Measurements from ENCODE around the gene PAIP2B.
"Not testable (repeated sequence)": the region's sequence is repeated elsewhere in the genome, so short reads cannot be mapped to it uniquely, and the experiment has no call there.

PAIP2B gene

DNA sequence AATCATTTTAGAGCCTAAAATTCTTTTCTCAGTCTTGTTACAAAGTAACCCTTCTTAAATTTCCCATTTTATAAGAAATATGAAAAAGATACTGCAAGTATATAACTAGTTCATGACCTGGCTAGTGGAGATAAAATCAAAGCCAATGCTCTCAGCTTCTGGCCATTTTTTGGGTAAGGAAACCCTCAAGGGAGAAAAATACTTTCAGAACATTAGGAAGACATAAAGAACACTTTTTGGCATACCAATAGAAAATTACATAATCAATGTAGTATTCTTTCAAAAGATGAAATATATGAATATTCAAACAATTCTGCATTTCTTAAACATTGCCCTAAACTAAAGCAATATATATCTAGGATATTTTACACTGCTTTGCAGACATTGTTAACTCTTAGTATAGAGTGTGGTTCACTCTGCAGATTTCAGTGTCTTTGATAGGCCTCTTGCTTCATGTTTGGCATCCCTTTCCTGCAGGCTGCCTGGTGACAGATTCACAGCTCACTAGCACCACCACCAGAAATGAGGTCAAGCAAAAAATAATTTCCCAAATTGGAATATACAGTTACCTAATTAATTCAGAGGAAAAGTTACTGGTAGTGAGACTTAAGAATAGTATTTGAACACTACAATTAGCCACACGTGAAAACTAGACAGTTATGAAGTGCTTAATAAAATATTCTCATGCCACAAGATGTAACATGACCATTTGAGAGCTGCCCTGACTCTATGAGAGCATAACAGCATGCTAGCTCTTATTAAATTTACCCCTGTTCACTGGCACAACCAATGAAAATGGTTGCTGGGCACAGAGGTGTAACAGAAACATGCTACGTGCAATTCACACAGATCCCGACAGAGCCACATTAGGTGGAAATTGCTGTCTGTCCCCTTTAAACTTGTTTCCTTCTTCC, 36.0 kb downstream of the PAIP2B start:
- DNase-seq (ENCODE audit: extremely low spot score): no peak
- CTCF ChIA-PET: interaction anchor here (1.7 kb wide), 1 partner anchor 190 kb away, joined by 4 read pairs; no protein-coding TSS in a partner anchor
- TF ChIP-seq, protein P1, sequence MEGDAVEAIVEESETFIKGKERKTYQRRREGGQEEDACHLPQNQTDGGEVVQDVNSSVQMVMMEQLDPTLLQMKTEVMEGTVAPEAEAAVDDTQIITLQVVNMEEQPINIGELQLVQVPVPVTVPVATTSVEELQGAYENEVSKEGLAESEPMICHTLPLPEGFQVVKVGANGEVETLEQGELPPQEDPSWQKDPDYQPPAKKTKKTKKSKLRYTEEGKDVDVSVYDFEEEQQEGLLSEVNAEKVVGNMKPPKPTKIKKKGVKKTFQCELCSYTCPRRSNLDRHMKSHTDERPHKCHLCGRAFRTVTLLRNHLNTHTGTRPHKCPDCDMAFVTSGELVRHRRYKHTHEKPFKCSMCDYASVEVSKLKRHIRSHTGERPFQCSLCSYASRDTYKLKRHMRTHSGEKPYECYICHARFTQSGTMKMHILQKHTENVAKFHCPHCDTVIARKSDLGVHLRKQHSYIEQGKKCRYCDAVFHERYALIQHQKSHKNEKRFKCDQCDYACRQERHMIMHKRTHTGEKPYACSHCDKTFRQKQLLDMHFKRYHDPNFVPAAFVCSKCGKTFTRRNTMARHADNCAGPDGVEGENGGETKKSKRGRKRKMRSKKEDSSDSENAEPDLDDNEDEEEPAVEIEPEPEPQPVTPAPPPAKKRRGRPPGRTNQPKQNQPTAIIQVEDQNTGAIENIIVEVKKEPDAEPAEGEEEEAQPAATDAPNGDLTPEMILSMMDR (IDR thresholded peaks at IDR 0.05; ENCODE audit: control extremely low read depth, extremely low read depth, low read depth, missing control alignments): no peak
- POLR2A ChIA-PET: interaction anchor here (0.5 kb wide), 1 partner anchor 320 kb away, joined by 3 read pairs; no protein-coding TSS in a partner anchor

DNA sequence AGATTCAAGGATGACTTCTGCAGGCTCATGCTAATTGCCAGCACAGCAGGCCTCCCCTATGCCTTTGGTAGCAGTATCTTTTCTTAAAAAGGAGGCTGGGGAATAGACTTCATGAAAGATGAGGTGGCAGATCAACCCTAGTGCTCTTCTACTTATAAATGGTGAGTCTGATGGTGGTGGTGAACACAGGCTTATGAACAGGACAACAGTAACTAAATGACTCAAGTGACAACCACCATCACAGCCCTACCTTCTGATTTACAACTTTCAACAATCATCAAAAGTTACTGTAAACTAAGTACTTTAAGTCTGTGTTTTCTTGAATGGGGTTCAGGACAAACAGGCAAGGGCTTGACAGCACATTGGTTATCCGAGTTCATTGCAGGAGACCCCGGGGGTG, 39.3 kb downstream of the PAIP2B start:
- ChIA-PET POLR2A (no interaction called here), CTCF (interaction anchor here (1.1 kb wide), 1 partner anchor 112 kb away, joined by 3 read pairs; no protein-coding TSS in a partner anchor)
- TF ChIP-seq, protein P1 (IDR thresholded peaks at IDR 0.05; ENCODE audit: control extremely low read depth, extremely low read depth, low read depth, missing control alignments): no peak
- DNase-seq (ENCODE audit: extremely low spot score): no peak

DNA sequence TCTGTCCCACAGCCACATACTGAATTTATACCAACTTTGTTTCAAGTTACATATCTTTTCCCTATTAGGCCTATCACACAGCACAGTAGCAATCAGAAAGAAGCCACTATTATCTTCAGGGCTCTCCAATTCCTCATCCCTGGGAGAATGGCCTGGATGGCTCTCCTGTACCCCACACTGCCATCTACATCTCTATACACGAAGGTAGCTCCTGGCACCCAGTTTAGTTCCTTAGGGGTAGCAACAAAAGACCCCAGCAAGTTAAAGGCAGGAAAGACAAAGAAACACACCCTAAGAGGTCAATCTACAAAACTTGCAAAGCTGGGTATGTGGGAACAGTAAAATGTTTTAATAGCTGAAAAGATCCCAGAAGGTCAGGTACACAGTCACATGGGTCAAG, 39.9 kb downstream of the PAIP2B start:
- ChIA-PET CTCF (interaction anchor here (0.9 to 1.6 kb wide), 5 partner anchors 8 to 113 kb away, joined by 3 to 4 read pairs (median 3); no protein-coding TSS in a partner anchor), POLR2A (no interaction called here)
- DNase-seq (ENCODE audit: extremely low spot score): no peak
- TF ChIP-seq, protein P1 (IDR thresholded peaks at IDR 0.05; ENCODE audit: control extremely low read depth, extremely low read depth, low read depth, missing control alignments): no peak

DNA sequence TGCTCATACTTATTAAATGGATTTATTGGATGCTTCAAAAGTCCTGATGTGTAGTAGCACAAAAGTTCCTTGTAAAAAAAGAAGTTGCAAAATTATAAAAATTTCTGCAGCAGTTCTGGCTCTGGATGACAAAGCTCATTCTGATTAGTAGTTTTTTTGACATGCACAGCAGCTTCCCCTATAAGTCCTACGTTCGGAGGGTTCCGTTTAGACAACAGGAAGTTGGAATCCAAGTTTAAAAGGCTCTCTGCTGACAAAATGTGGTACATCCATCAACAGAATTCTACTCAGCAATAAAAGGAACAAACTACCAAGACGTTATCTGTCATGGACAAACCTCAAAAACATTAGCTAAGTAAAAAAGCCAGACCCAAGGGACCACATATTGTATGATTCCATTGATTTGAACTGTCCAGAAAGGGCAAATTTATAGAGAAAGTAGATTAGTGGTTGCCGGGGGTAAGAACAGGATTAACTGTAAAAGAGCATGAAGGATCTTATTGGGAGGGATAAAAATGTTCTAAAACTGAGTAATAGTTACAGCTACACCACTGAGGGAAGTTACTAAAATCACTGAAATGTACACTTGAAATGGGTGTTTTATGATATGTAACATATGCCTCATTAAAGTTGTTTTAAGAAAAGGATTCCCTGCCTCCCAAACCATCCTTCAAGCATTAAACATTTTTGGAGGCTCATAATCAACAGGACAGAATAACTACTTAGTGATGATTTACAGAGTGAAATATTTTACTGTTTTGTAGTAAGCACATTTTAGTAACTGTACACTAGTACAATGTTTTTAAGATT, 43.4 kb downstream of the PAIP2B start:
- CTCF ChIA-PET: interaction anchor here (1.5 kb wide), 1 partner anchor 12 kb away, joined by 4 read pairs; no protein-coding TSS in a partner anchor
- DNase-seq (ENCODE audit: extremely low spot score); POLR2A ChIA-PET: not testable (repeated sequence)

DNA sequence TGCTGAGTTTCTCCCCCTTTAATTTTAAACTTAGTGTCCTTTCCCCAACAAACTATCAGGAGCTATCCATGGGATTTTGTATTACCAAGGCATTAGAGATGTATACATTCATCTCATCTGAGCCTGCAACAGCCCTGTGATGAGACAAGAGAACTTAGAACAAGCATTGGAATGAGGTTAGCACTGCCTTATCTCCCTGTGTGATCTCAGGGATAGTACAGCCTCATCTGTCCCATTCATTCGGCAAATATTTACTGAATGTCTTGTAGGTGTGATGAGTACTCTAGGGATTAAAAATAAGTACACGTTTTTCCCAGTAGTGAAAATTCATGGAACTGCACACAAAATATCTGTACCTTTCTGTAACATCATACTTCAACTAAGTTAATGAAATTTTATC, 45.6 kb downstream of the PAIP2B start:
- no peak for DNase-seq (ENCODE audit: extremely low spot score)
- TF ChIP-seq, protein P1 (IDR thresholded peaks at IDR 0.05; ENCODE audit: control extremely low read depth, extremely low read depth, low read depth, missing control alignments): no peak
- POLR2A ChIA-PET: no interaction called here
- CTCF ChIA-PET: interaction anchor here (0.8 kb wide), 1 partner anchor 118 kb away, joined by 3 read pairs; no protein-coding TSS in a partner anchor

DNA sequence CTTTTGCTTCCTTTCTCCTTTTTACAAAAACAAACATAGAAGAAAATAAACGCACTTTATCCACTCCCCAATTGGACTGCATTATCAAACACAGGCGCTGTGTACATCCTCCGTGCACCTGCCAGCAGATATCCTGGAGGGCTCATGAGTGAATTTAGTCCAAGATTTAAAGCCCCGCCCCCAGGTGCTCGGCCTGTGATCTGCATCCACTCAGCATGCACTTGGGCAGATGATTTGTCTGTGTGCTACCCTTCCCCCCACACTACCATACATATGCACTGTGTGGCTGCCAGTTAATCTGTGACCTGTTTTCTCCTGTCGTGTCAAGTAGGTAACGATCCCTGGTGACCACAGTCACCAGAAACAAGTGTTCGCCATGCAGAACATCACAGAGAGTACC, 48.1 kb downstream of the PAIP2B start:
- POLR2A ChIA-PET; DNase-seq (ENCODE audit: extremely low spot score): not testable (repeated sequence)

DNA sequence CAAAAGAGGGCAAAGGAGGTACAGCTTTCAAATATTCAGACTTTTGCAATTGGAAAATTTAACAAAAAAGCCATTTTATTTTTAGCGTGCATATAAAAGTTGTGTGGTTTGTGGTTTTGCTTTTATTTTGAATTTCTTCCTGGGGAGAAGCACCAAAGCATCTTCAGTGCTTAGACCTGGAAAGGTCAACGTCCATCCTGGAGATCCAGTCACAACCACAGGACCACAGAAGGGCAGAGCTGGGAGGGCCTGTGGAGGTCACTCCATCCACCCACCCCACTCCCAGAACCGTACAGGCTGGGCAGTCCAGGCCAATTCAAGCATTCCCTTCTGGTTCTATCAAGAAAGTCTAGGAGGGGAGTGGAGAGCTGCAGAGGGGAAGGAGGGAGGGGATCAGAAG, 52.7 kb downstream of the PAIP2B start:
- DNase-seq (ENCODE audit: extremely low spot score): no peak
- ChIA-PET POLR2A (no interaction called here), CTCF (no interaction called here)
- TF ChIP-seq, protein P1 (IDR thresholded peaks at IDR 0.05; ENCODE audit: control extremely low read depth, extremely low read depth, low read depth, missing control alignments): no peak

More for the DNA sequence above, 48.1 kb downstream of the PAIP2B start:
- CTCF ChIA-PET: not testable (repeated sequence)
